IMR-90 (cell line): ENCODE measurements around the gene VPREB3. TPM values are rescaled to one million over a fixed set of nuclear protein-coding genes. Genes with fewer than 3 reads are reported as not detected.
A peak's percentile ranks its signal among the peaks of the same experiment; 100 is the strongest.

Source experiments
- ATAC-seq: fragments of 200-7000 bp; cut with Tn5 transposase; 2 replicates; pipeline ENCODE4 v1.9.1; 2020; ENCODE audit warnings: low read depth, mild to moderate bottlenecking, moderate library complexity
- BruUV-seq: library from RNA; stranded (reverse); fragments of 400-500 nt; replicated peaks from 2 replicates; lab custom pipeline; 2021; lab: Mats Ljungman, UMichigan
- CTCF ChIA-PET: fragments of 300-600 bp; formaldehyde crosslinking; extraction: SDS; loops from one replicate; lab custom pipeline; 2021; ENCODE audit warnings: antibody characterized with exemption; lab: Yijun Ruan, JAX
- POLR2A ChIA-PET: fragments of 300-600 bp; sonication (Branson Sonifier 250); formaldehyde crosslinking; loops from one replicate; lab custom pipeline; 2022; ENCODE audit warnings: antibody characterized with exemption; ENCODE audit not compliant: unreplicated experiment; lab: Charles Lee
- DNase-seq: peaks from one replicate; pipeline ENCODE4 v3.0.0; 2013
- H2AFZ ChIP-seq: replicated peaks from 2 replicates; pipeline ENCODE3; 2013; ENCODE audit warnings: low read length, mild to moderate bottlenecking; ENCODE audit not compliant: poor library complexity
- H2AK5ac ChIP-seq: 2 replicates; pipeline ENCODE4 v1.6.1; 2013; ENCODE audit warnings: low read depth, low read length, inconsistent platforms
- H2AK9ac ChIP-seq: replicated peaks from 2 replicates; pipeline ENCODE3; 2013; ENCODE audit warnings: mild to moderate bottlenecking, low read depth, low read length, moderate library complexity; ENCODE audit not compliant: poor library complexity
- H2BK120ac ChIP-seq: 2 replicates; pipeline ENCODE4 v1.6.1; 2013; ENCODE audit warnings: low read depth, low read length, inconsistent platforms
- H2BK15ac ChIP-seq: 3 replicates; pipeline ENCODE4 v1.6.1; 2013; ENCODE audit warnings: low read depth, low read length, inconsistent platforms
- H2BK20ac ChIP-seq: 2 replicates; pipeline ENCODE4 v1.6.1; 2013; ENCODE audit warnings: low read depth, mild to moderate bottlenecking, inconsistent platforms, low read length, moderate library complexity
- H2BK5ac ChIP-seq: 2 replicates; pipeline ENCODE4 v1.6.1; 2013; ENCODE audit warnings: mild to moderate bottlenecking, low read depth, low read length, inconsistent platforms; ENCODE audit not compliant: poor library complexity, severe bottlenecking
- H3K14ac ChIP-seq: replicated peaks from 2 replicates; pipeline ENCODE4 v1.6.1; 2013; ENCODE audit warnings: low read depth, low read length, inconsistent platforms
- H3K18ac ChIP-seq: 2 replicates; pipeline ENCODE4 v1.6.1; 2013; ENCODE audit warnings: low read depth, low read length, control low read depth
- H3K23ac ChIP-seq: 2 replicates; pipeline ENCODE4 v1.6.1; 2013; ENCODE audit warnings: low read depth, low read length, inconsistent platforms
- H3K27ac ChIP-seq: 2 replicates; pipeline ENCODE4 v1.5.1; 2013; ENCODE audit warnings: mild to moderate bottlenecking, control low read depth, low read length; ENCODE audit not compliant: insufficient read depth
- H3K27me3 ChIP-seq: 2 replicates; pipeline ENCODE4 v1.6.1; 2013; ENCODE audit warnings: low read length; ENCODE audit not compliant: control insufficient read depth, insufficient read depth
- H3K36me3 ChIP-seq: 2 replicates; pipeline ENCODE4 v1.6.1; 2013; ENCODE audit warnings: low read length, mixed read lengths; ENCODE audit not compliant: control insufficient read depth, insufficient read depth
- H3K4ac ChIP-seq: 2 replicates; pipeline ENCODE4 v1.6.1; 2013; ENCODE audit warnings: low read depth, low read length, inconsistent platforms
- H3K4me1 ChIP-seq: 2 replicates; pipeline ENCODE4 v1.6.1; 2013; ENCODE audit warnings: low read length, mixed read lengths; ENCODE audit not compliant: control insufficient read depth, insufficient read depth
- H3K4me2 ChIP-seq: 2 replicates; pipeline ENCODE4 v1.6.1; 2013; ENCODE audit warnings: low read depth, mild to moderate bottlenecking, control low read depth, low read length, moderate library complexity
- H3K4me3 ChIP-seq: 2 replicates; pipeline ENCODE4 v1.5.1; 2013; ENCODE audit warnings: low read depth, mild to moderate bottlenecking, control low read depth, low read length, moderate library complexity; ENCODE audit not compliant: insufficient read depth
- H3K56ac ChIP-seq: 2 replicates; pipeline ENCODE4 v1.6.1; 2013; ENCODE audit warnings: low read length, inconsistent platforms; ENCODE audit not compliant: insufficient read depth; ENCODE audit errors: extremely low read depth
- H3K79me1 ChIP-seq, 2 experiments: 2 replicates each; pipeline ENCODE4 v1.6.1; 2013; ENCODE audit warnings: low read length in 2 of 2, inconsistent platforms in 1 of 2, low read depth in 1 of 2
- H3K9ac ChIP-seq: 2 replicates; pipeline ENCODE4 v1.6.1; 2013; ENCODE audit warnings: low read depth, low read length, control low read depth
- H3K9me1 ChIP-seq: 2 replicates; pipeline ENCODE4 v1.6.1; 2013; ENCODE audit warnings: low read length, inconsistent platforms; ENCODE audit not compliant: insufficient read depth
- H3K9me3 ChIP-seq: 2 replicates; pipeline ENCODE4 v1.6.1; 2013; ENCODE audit warnings: low read length; ENCODE audit not compliant: control insufficient read depth, insufficient read depth
- H4K20me1 ChIP-seq: 2 replicates; pipeline ENCODE4 v1.6.1; 2013; ENCODE audit warnings: low read length, inconsistent platforms; ENCODE audit not compliant: insufficient read depth
- H4K5ac ChIP-seq: 2 replicates; pipeline ENCODE4 v1.6.1; 2013; ENCODE audit warnings: mild to moderate bottlenecking, low read depth, low read length, control low read depth
- H4K8ac ChIP-seq, 2 experiments: 2 replicates each; pipeline ENCODE4 v1.6.1; 2013; ENCODE audit warnings: low read depth in 2 of 2, low read length in 2 of 2, control low read depth in 1 of 2, inconsistent platforms in 1 of 2
- H4K91ac ChIP-seq: 2 replicates; pipeline ENCODE4 v1.6.1; 2013; ENCODE audit warnings: low read depth, low read length, inconsistent platforms; ENCODE audit not compliant: insufficient read depth
- BHLHE40 ChIP-seq: fragments of 150-350 bp; IDR thresholded peaks from 2 replicates; pipeline ENCODE4 v1.6.1; 2016; ENCODE audit warnings: mild to moderate bottlenecking, low read depth, low read length
- CEBPB ChIP-seq: IDR thresholded peaks from 2 replicates; pipeline ENCODE4 v1.6.1; 2012; ENCODE audit warnings: low read depth, low read length, improper control_type of control experiment
- CHD1 ChIP-seq: IDR thresholded peaks from 2 replicates; pipeline ENCODE4 v1.6.1; 2012; ENCODE audit warnings: low read depth, low read length, improper control_type of control experiment
- CTCF ChIP-seq: conservative IDR thresholded peaks from 2 replicates; pipeline ENCODE4 v1.5.1; 2012; ENCODE audit warnings: mild to moderate bottlenecking, low read depth, low read length, improper control_type of control experiment
- ELK1 ChIP-seq: fragments of 150-350 bp; IDR thresholded peaks from 2 replicates; pipeline ENCODE4 v1.6.1; 2016; ENCODE audit warnings: low read depth, mild to moderate bottlenecking, low read length, moderate library complexity, borderline replicate concordance
- MXI1 ChIP-seq: IDR thresholded peaks from 2 replicates; pipeline ENCODE4 v1.6.1; 2012; ENCODE audit warnings: low read depth, mild to moderate bottlenecking, low read length, moderate library complexity, borderline replicate concordance
- NFE2L2 ChIP-seq: fragments of 150-350 bp; IDR thresholded peaks from 2 replicates; pipeline ENCODE4 v1.6.1; 2016; ENCODE audit warnings: low read depth, mild to moderate bottlenecking, low read length
- SMC3 ChIP-seq: fragments of 150-350 bp; IDR thresholded peaks from 2 replicates; pipeline ENCODE4 v1.6.1; 2016; ENCODE audit warnings: low read depth, mild to moderate bottlenecking, antibody characterized with exemption, low read length, moderate library complexity
- USF2 ChIP-seq: fragments of 150-350 bp; IDR thresholded peaks from 2 replicates; pipeline ENCODE4 v1.6.1; 2017; ENCODE audit warnings: mild to moderate bottlenecking, antibody characterized with exemption, low read length, low read depth
- WGBS, 2 experiments: methylation state at CpG; one replicate each; pipeline versions ENCODE4 v1.1.5 to v1.1.7; 2013; ENCODE audit warnings: missing lambda C conversion rate in 2 of 2; ENCODE audit not compliant: insufficient read length in 1 of 2; ENCODE audit errors: extremely low coverage in 2 of 2; 5-methylcytosine and 5-hydroxymethylcytosine counted together
- dilution Hi-C: fragments of 300-500 bp; cut with HindIII; formaldehyde crosslinking; loops from one replicate; pipeline ENCODE4 v1.14.3; 2018; ENCODE audit warnings: low sequenced_read_pairs; ENCODE audit not compliant: unreplicated experiment
- in situ Hi-C: fragments of 300-500 bp; cut with MboI; formaldehyde crosslinking; loops from 3 replicates; pipeline ENCODE4 v1.14.3; 2019; ENCODE audit warnings: low sequenced_read_pairs, inconsistent platforms, mixed read lengths
- intact Hi-C: fragments of 100-400 bp; cut with micrococcal nuclease; formaldehyde crosslinking; loops from 2 replicates; pipeline ENCODE4 v1.10.0; 2022
- polyA plus RNA-seq, 3 experiments: library from polyadenylated mRNA; depleted of rRNA; stranded (reverse); fragments of >200 nt; gene quantifications; 2 replicates each; pipeline ENCODE4 v1.2.3, GENCODE V29; 2012; ENCODE audit warnings: low replicate concordance in 1 of 3
- total RNA-seq: library from RNA; depleted of rRNA; stranded (reverse); fragments of >200 nt; gene quantifications from 2 replicates; pipeline ENCODE4 v1.2.3, GENCODE V29; 2012

Gene VPREB3
- total and polyA plus RNA-seq, 2 of the 4 experiments (the other 2 are of a cell fraction) = not detected

GRCh38 chr22:23750714-23751440, 3.3 kb downstream of the VPREB3 start, which contains the start of gene ZNF70 (continued):
- TF ChIP-seq ELK1 = no peak

- H3K4me2 ChIP-seq = peak overlapping the region; percentile 99
- H3K79me1 ChIP-seq = peaks cover 12 to 31% of the 10 kb centered on the region in 2 experiments
- H3K14ac ChIP-seq = peak overlapping the region; percentile 48
- peak overlapping the region; percentile 77 for H3K9ac ChIP-seq
- ATAC-seq = no peak
- H2BK5ac ChIP-seq = no peak overlapping the region
- dilution Hi-C loops (no loop called here), intact Hi-C loops (no loop called here), in situ Hi-C loops (no loop called here)
- ChIA-PET POLR2A (interaction anchor here (0.5 kb wide), 1 partner anchor 176 kb away, joined by 6 read pairs; no protein-coding TSS in a partner anchor), CTCF (no interaction called here)
- WGBS, 2 experiments = 17% methylated on average over 3 of the region's 5 CpGs; no CpG with 5 or more reads in 1 of the 2 experiments
- no peak overlapping the region for H2BK120ac ChIP-seq
- peak overlapping the region; percentile 86 for H4K5ac ChIP-seq
- peak overlapping the region; percentile 85 for H3K4me3 ChIP-seq
- H3K4ac ChIP-seq = peak overlapping the region; percentile 32
- H4K8ac ChIP-seq = peak overlapping the region; percentile 13 to 81; a peak in 3 of 4 replicates
- H3K9me3 ChIP-seq = no peaks in the 10 kb centered on the region
- peak overlapping the region; percentile 16; the same call in 1 of the 2 replicates for H3K18ac ChIP-seq
- no peak overlapping the region for H2BK15ac ChIP-seq
- H3K4me1 ChIP-seq = peaks cover 4% of the 10 kb centered on the region
- H2AFZ ChIP-seq = peak overlapping the region; percentile 86
- H4K91ac ChIP-seq = no peak overlapping the region; the same call in 1 of the 2 replicates
- H3K56ac ChIP-seq = no peak overlapping the region; the same call in 1 of the 2 replicates
- no peaks in the 10 kb centered on the region for H4K20me1 ChIP-seq
- H3K9me1 ChIP-seq = peaks cover 5% of the 10 kb centered on the region
- H3K23ac ChIP-seq = peak overlapping the region; percentile 75; the same call in 1 of the 2 replicates
- no TSS peak for BruUV-seq
- H2BK20ac ChIP-seq = no peak overlapping the region
- no peaks in the 10 kb centered on the region for H3K27me3 ChIP-seq
- DNase-seq = no peak
- H2AK9ac ChIP-seq = peak overlapping the region; percentile 53
- H2AK5ac ChIP-seq = 0 out of 2 replicates have a peak overlapping the region, but pooled peaks have one; percentile 1
- H3K27ac ChIP-seq = peak overlapping the region; percentile 51; the same call in 1 of the 2 replicates
- no peaks in the 10 kb centered on the region for H3K36me3 ChIP-seq
- TF ChIP-seq CEBPB (no peak), USF2 (no peak), BHLHE40 (no peak), SMC3 (no peak), CTCF (no peak), MXI1 (no peak), NFE2L2 (no peak), CHD1 (no peak), ELK1 (no peak)
These were observed 3.9 kb downstream of the VPREB3 start for GRCh38 chr22:23750367-23750713.
